ENCODE results near the gene CROCC.

CROCC gene

GRCh38 chr1:17011439-17012307 lies 89.9 kb downstream of the CROCC start, which contains the start of gene ATP13A2:
TSS of gene ATP13A2 (minus strand) at chr1:17011928. CDS start at chr1:17011738, 190 bp downstream.
- peak; percentile 48 to 83 for DNase-seq (ENCODE audit: low read depth in 2 of 2)

GRCh38 chr1:17012775-17013490 lies 91.2 kb downstream of the CROCC start:
- no peak for DNase-seq (ENCODE audit: low read depth in 2 of 2)

GRCh38 chr1:17013491-17014320 lies 92.0 kb downstream of the CROCC start:
- DNase-seq (ENCODE audit: low read depth in 2 of 2) = no peak

- no peak for DNase-seq (ENCODE audit: low read depth in 2 of 2)
These were observed 93.2 kb downstream of the CROCC start for GRCh38 chr1:17014671-17015567.

GRCh38 chr1:17016317-17016661 lies 94.6 kb downstream of the CROCC start:
- DNase-seq (ENCODE audit: low read depth in 2 of 2) = no peak

GRCh38 chr1:17017435-17017834 lies 95.7 kb downstream of the CROCC start:
- DNase-seq (ENCODE audit: low read depth in 2 of 2) = no peak

GRCh38 chr1:17018849-17019248 lies 97.1 kb downstream of the CROCC start:
- DNase-seq (ENCODE audit: low read depth in 2 of 2) = no peak

GRCh38 chr1:17020502-17020901 lies 98.8 kb downstream of the CROCC start:
- no peak for DNase-seq (ENCODE audit: low read depth in 2 of 2)

- no peak for DNase-seq (ENCODE audit: low read depth in 2 of 2)
These were observed 100.2 kb downstream of the CROCC start for GRCh38 chr1:17021896-17022295.
